KOPT-K1 (cell line): ENCODE measurements around the gene USP47.

ENCODE experiments used
- H3K27ac ChIP-seq: fragments of 200-600 bp; sonication (generic); 2 replicates; pipeline ENCODE4 v1.5.1; 2016; ENCODE audit warnings: antibody characterized with exemption, mild to moderate bottlenecking, low read depth, low read length; ENCODE audit not compliant: poor library complexity, severe bottlenecking
- H3K36me3 ChIP-seq: fragments of 200-600 bp; sonication (generic); 2 replicates; pipeline ENCODE4 v1.5.1; 2017; ENCODE audit warnings: antibody characterized with exemption, mild to moderate bottlenecking, low read length, moderate library complexity; ENCODE audit not compliant: insufficient read depth
- H3K9me3 ChIP-seq: fragments of 200-600 bp; sonication (generic); 2 replicates; pipeline ENCODE4 v1.5.1; 2017; ENCODE audit warnings: antibody characterized with exemption, low read length, mild to moderate bottlenecking; ENCODE audit not compliant: insufficient read depth, poor library complexity, severe bottlenecking

USP47 gene

GRCh38 chr11:12007230-12007593 lies 165.4 kb downstream of the USP47 start:
- H3K27ac ChIP-seq, result no peak overlapping the region
- H3K9me3 ChIP-seq, result peaks cover 4% of the 10 kb centered on the region
- no peaks in the 10 kb centered on the region for H3K36me3 ChIP-seq

GRCh38 chr11:12007769-12008737 lies 166.3 kb downstream of the USP47 start, which contains the start of gene DKK3:
DKK3 (minus strand) TSS chr11:12008626; CDS start chr11:12008582, 44 bp downstream.
- Histone ChIP-seq H3K27ac (no peak within 1 kb of the TSS), H3K36me3 (no peaks in the 10 kb centered on the region), H3K9me3 (peaks cover 4% of the 10 kb centered on the region)
